GM18505 (cell line): ENCODE data around the gene IL11RA.

Experiments used
- ATAC-seq: cut with Tn5 transposase; IDR thresholded peaks from one replicate; pipeline ENCODE4 v1.9.1; 2021; ENCODE audit not compliant: unreplicated experiment
- POLR2A ChIP-seq: IDR thresholded peaks from 4 replicates; pipeline ENCODE4 v1.6.1; 2011; ENCODE audit warnings: borderline replicate concordance; ENCODE audit not compliant: insufficient read depth, insufficient read length; ENCODE audit errors: extremely low read depth

IL11RA gene

GRCh38 chr9:34623374-34624235, 28.4 kb upstream of the IL11RA start:
- ATAC-seq: no peak
- TF ChIP-seq POLR2A: no peak

GRCh38 chr9:34624475-34625185, 27.4 kb upstream of the IL11RA start:
- no peak for ATAC-seq
- no peak for TF ChIP-seq POLR2A

GRCh38 chr9:34625186-34625486, 26.8 kb upstream of the IL11RA start:
- no peak for ATAC-seq
- no peak for TF ChIP-seq POLR2A

GRCh38 chr9:34627716-34628655, 24.0 kb upstream of the IL11RA start:
- TF ChIP-seq POLR2A: no peak
- no peak for ATAC-seq

- TF ChIP-seq POLR2A: no peak
- no peak for ATAC-seq
Measured at GRCh38 chr9:34628656-34629490, 23.1 kb upstream of the IL11RA start, which contains the start of gene ARID3C. Gene ARID3C, minus strand, starts transcription at chr9:34629066. Its CDS starts 1,052 bp downstream, at chr9:34628014.

GRCh38 chr9:34629491-34629808, 22.5 kb upstream of the IL11RA start:
- ATAC-seq: no peak
- no peak for TF ChIP-seq POLR2A

- TF ChIP-seq POLR2A: no peak
Measured at GRCh38 chr9:34630402-34631154, 21.4 kb upstream of the IL11RA start.

GRCh38 chr9:34633166-34633565, 18.8 kb upstream of the IL11RA start:
- TF ChIP-seq POLR2A: no peak
- no peak for ATAC-seq

More at GRCh38 chr9:34630402-34631154, 21.4 kb upstream of the IL11RA start:
- no peak for ATAC-seq

GRCh38 chr9:34633851-34634550, 18.0 kb upstream of the IL11RA start:
- no peak for ATAC-seq
- TF ChIP-seq POLR2A: no peak

GRCh38 chr9:34634551-34635248, 17.3 kb upstream of the IL11RA start:
- ATAC-seq: no peak
- TF ChIP-seq POLR2A: no peak

GRCh38 chr9:34635556-34635955, 16.4 kb upstream of the IL11RA start:
- TF ChIP-seq POLR2A: no peak
- no peak for ATAC-seq
